NCI-H1694 treated with DMSO at 0.1 percent for 48 hours (cell line): ENCODE measurements around the gene TENT5A.
A peak's percentile ranks its signal among the peaks of the same experiment; 100 is the strongest.
"Not testable (repeated sequence)": the region's sequence is repeated elsewhere in the genome, so short reads cannot be mapped to it uniquely, and the experiment has no call there.

ENCODE experiments used
- DNase-seq: peaks from one replicate; lab custom pipeline; 2025; lab: John Stamatoyannopoulos, UW

The TENT5A gene

DNA sequence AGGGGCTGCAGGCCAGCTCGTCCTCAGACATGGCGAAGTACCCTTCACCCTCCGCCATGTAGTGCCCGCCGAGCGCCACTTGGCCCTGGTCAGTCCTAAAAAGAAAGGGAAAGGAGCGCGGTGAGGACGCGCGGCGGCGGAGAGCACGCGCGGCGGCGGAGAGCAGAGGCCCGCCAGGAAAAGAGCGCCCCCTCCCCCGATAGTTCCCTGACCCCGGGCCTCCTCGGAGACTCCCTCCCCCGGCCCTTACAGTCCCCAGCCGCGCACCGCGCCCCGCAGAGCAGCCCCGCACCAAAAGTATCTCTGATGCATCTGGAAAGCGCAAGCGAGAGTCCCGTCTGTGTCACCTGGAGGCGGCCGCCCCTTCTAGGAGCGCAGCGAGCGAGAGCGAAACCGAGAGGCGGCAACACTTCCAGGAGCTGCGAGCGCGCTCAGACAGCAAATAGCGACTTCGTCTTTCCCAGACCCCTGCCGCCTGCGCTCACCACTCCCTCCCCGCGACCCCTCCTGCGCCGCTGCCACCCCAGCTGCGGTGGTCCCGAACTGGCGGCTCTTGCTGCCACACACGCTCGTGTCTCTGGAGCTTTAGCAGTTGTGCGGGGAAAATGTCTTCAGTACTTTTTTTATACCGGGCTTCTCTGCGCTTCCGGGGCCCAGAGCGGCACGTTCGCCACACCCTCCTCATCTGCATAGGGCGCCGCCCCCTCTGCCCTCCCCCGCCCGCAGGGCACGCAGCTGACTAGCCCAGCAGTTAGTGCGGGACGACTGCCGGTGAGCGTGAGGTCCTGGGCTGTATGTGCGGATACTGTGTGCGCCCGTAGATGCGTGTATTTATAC is at the start of gene TENT5A:
Gene TENT5A, minus strand, starts transcription at position 598 of the 837 bp plus-strand sequence. Its CDS starts 540 bp downstream, at position 58.
- peak; percentile 66 for DNase-seq

- no peak for DNase-seq
Measured at GRCh38 chr6:81801489-81801888, 49.0 kb upstream of the TENT5A start.

- DNase-seq: no peak
Measured at GRCh38 chr6:81800666-81801065, 48.2 kb upstream of the TENT5A start.

DNA sequence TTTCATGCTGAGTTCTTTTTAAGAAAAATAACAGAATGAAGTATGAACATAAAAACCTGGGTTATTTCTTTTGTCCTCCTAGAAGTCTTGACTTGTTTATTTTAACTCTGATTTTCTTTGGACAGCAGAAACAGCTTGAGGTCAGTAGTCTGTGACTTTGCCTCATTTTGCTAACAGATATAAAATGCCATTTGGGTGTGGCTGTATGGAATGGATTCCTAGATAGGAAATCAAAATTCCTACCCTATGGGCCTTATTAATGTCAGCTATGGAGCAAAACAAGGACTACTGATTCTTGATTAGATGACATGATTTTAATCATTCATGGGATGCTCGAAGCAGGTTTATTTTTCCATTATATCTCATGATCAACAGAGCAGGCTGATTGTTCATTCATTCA is 46.8 kb upstream of the TENT5A start:
- no peak for DNase-seq

DNA sequence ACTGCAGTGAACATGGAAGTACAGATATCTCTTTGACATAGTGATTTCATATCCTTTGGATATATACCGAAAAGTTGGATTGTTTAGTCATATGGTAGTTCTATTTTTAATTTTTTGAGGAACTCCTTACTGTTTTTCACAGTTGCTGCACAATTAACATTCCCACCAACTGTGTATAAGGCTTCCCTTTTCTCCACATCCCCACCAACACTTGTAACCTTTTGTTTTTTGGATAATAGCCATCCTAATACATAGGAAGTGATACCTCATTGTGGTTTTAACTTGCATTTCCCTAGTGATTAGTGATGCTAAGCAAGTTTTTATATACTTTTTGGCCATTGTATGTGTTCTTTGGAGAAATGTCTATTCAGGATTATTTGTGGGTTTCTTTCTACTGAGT is 45.1 kb upstream of the TENT5A start:
- no peak for DNase-seq

- no peak for DNase-seq
Measured at GRCh38 chr6:81795890-81796289, 43.4 kb upstream of the TENT5A start.

GRCh38 chr6:81793821-81794475 is 41.5 kb upstream of the TENT5A start:
- DNase-seq: no peak

GRCh38 chr6:81792826-81793225 is 40.3 kb upstream of the TENT5A start:
- no peak for DNase-seq

DNA sequence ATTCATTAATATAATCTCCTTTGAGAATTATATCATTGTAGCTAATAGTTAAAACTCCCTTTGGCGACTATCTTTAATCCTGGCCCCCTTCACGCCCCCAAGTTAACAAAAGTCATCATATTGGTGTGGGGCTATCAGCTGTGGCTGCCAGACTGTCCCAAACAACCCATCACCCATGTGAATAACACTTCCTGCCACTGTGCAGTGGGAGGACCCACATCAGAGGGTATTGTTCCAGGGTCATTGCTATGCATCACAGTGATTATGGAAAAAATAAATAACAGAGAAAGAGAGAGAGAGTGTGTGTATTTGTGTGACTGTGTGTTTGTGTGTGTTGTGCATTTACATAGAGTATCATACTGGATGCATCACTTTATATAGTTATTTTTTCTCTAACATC is 39.3 kb upstream of the TENT5A start:
- no peak for DNase-seq

- no peak for DNase-seq
Measured at GRCh38 chr6:81790034-81790433, 37.6 kb upstream of the TENT5A start.

DNA sequence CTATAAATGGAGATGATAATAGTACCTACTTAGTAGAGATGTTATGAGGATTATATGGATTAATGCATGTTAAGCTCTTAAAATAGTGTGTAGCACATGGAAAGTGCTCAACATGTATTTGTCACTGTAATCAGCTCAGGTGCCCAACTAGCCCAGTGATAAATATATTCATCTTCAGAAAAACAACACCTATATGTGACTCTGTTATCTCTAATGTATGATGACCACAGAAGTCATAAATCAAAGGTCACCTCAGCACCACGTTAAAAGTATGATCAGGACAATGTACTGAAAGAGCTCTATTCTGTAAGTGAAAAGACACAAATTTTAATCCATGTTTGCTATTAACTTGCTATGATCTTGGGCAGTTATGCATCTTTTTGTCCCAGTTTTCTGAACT is 36.8 kb upstream of the TENT5A start:
- no peak for DNase-seq

GRCh38 chr6:81788748-81789147 is 36.3 kb upstream of the TENT5A start:
- DNase-seq: no peak

- no peak for DNase-seq
Measured at GRCh38 chr6:81787313-81788068, 35.0 kb upstream of the TENT5A start.

GRCh38 chr6:81786150-81786549 is 33.7 kb upstream of the TENT5A start:
- no peak for DNase-seq

GRCh38 chr6:81785377-81785776 is 32.9 kb upstream of the TENT5A start:
- no peak for DNase-seq

DNA sequence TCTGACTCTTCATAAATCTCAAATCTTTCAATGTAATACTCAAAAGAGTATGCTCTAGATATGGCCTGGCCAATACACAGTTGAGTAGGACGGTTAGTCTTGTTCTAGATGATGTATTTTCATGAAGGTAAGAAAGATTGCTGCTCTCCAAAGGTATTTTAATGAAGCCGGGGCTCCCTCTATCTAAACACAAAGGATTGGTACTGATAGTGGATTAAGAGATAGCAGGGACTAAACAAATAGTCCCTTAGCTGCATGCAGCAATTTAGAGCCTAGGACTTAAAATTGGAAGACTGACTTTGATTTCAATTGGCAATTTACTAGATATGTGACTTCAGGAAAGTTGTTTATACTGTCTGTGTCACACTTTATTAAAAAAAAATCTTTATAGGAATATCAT is 31.4 kb upstream of the TENT5A start:
- no peak for DNase-seq

- no peak for DNase-seq
Measured at GRCh38 chr6:81781624-81782023, 29.1 kb upstream of the TENT5A start.

DNA sequence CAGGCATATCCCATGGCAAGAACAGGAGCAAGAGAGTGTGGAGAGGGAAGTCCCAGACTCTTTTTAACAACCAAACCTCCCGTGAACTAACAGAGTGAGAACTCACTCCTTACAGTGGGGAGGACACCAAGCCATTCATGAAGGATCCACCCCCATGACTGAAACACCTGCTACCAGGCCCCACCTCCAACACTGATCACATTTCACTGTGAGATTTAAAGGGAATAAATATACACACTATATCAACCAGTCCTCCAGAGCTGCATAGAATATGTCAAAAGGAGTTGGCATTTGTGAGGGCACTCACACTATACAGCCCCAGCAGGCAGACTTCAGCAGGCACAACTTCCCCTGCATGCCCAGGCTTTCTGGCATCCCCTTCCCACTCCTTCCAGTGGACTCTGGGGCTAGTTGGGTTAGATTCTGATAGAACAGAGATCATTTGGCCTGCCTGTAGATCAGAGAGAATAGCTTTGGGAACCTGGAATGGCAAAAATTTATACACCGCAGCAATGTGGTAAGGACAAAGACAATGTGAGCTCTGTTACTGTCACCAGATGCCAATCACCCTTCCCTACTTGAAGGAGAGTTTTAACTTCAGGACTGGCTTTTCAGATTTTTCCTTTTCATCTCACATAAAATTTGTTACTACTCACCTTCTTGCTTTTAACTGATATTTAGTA is 25.2 kb upstream of the TENT5A start:
- DNase-seq: no peak

- not testable (repeated sequence) for DNase-seq
Measured at GRCh38 chr6:81776219-81776618, 23.7 kb upstream of the TENT5A start.

GRCh38 chr6:81774542-81774941 is 22.1 kb upstream of the TENT5A start:
- no peak for DNase-seq

DNA sequence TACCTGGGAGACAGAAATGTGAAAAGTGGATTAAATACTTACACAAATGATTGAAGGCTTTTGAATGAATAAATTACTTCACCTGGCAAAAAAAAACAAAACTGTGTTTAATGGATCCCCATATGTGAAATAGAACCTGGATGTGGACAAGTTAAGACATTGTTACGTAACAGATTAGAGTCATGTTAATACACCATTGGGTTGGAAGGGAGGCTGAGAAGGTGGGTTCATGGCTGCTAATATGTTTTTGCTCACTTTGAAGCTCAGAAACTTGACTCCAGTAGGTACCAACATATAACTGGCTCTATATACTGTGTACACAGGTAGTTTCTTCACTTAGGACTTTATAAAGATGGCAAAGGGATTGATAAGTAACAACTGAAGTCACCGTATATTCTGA is 21.4 kb upstream of the TENT5A start:
- no peak for DNase-seq

GRCh38 chr6:81772741-81773140 is 20.3 kb upstream of the TENT5A start:
- DNase-seq: no peak
